SU-DHL-6 (cell line): ENCODE data around the gene CEACAM1.

ENCODE experiments used
- H2AFZ ChIP-seq: fragments of 200-600 bp; sonication (generic); 2 replicates; pipeline ENCODE4 v1.6.1; 2014; ENCODE audit warnings: low read depth, mild to moderate bottlenecking, moderate library complexity, mixed read lengths, antibody characterized with exemption, low read length; ENCODE audit not compliant: severe bottlenecking
- H3F3A ChIP-seq: fragments of 200-600 bp; shearing (Covaris generic); 2 replicates; pipeline ENCODE4 v1.6.0; 2016; ENCODE audit warnings: antibody characterized with exemption, mild to moderate bottlenecking; ENCODE audit not compliant: insufficient read depth
- H3K27ac ChIP-seq: fragments of 200-600 bp; sonication (generic); 2 replicates; pipeline ENCODE4 v1.5.1; 2016; ENCODE audit warnings: low read depth, mild to moderate bottlenecking, low read length, moderate library complexity, mixed read lengths
- H3K27me3 ChIP-seq: fragments of 200-600 bp; sonication (generic), shearing (Covaris generic); 2 replicates; pipeline ENCODE4 v1.6.0; 2014; ENCODE audit warnings: mild to moderate bottlenecking, low read length
- H3K36me3 ChIP-seq: fragments of 200-600 bp; sonication (generic); 2 replicates; pipeline ENCODE4 v1.6.1; 2014; ENCODE audit warnings: mild to moderate bottlenecking, low read length, mixed read lengths
- H3K4me2 ChIP-seq: fragments of 300-600, 200-600 bp; shearing (Covaris generic), sonication (generic); 2 replicates; pipeline ENCODE4 v1.6.0; 2014; ENCODE audit warnings: low read length, low read depth, mild to moderate bottlenecking; ENCODE audit not compliant: poor library complexity, severe bottlenecking
- H3K4me3 ChIP-seq: fragments of 200-600 bp; sonication (generic); 2 replicates; pipeline ENCODE4 v1.5.1; 2014; ENCODE audit warnings: antibody characterized with exemption, low read length, mild to moderate bottlenecking, mixed read lengths; ENCODE audit not compliant: insufficient read depth, poor library complexity, severe bottlenecking
- H3K79me2 ChIP-seq: fragments of 200-600 bp; sonication (generic); 2 replicates; pipeline ENCODE4 v1.6.1; 2014; ENCODE audit warnings: mild to moderate bottlenecking, low read length, moderate library complexity; ENCODE audit not compliant: insufficient read depth
- H3K9ac ChIP-seq: fragments of 200-600 bp; sonication (generic); 2 replicates; pipeline ENCODE4 v1.7.0; 2014; ENCODE audit warnings: mild to moderate bottlenecking, low read length
- H3K9me2 ChIP-seq: fragments of 200-600 bp; sonication (generic); replicated peaks from 2 replicates; pipeline ENCODE4 v1.6.1; 2014; ENCODE audit warnings: low read length; ENCODE audit not compliant: insufficient read depth
- H3K9me3 ChIP-seq: fragments of 200-600 bp; sonication (generic); 2 replicates; pipeline ENCODE4 v1.6.1; 2014; ENCODE audit warnings: low read length, mixed read lengths; ENCODE audit not compliant: insufficient read depth
- H4K20me1 ChIP-seq: fragments of 200-600 bp; sonication (generic); 2 replicates; pipeline ENCODE4 v1.6.1; 2014; ENCODE audit warnings: low read depth, mild to moderate bottlenecking, antibody characterized with exemption, low read length, moderate library complexity, mixed read lengths
- EZH2phosphoT487 ChIP-seq: fragments of 200-600 bp; sonication (generic), shearing (Covaris generic); conservative IDR thresholded peaks from 2 replicates; pipeline ENCODE4 v1.6.1; 2018; ENCODE audit warnings: mild to moderate bottlenecking, antibody characterized with exemption, low read length, moderate library complexity, mixed read lengths
- TF ChIP-seq, protein P1 (sequence below): fragments of 200-600 bp; sonication (generic); IDR thresholded peaks from one replicate; pipeline ENCODE4 v1.5.1; 2017; ENCODE audit warnings: antibody characterized with exemption, mild to moderate bottlenecking, low read length, moderate library complexity; ENCODE audit not compliant: insufficient read depth, poor library complexity, severe bottlenecking

The CEACAM1 gene

DNA sequence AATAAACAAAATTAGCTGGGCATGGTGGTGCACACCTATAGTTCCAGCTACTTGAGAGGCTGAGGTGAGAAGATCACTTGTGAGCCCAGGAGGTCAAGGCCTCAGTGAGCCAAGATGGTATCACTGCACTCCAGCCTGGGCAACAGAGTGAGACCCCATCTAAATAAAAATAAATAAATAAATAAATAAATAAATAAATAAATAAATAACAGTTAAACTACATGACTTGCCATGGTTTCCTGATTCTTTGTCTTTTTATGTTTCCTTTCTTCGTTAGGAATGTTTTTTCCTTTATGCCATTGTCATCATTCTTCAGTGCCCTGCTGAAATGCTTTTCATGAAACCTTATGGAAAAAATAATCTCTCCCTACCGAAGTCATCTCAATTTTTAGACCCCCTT is 50.3 kb downstream of the CEACAM1 start:
- Histone ChIP-seq H3K27me3 (no peaks in the 10 kb centered on the region), H3K9me3 (no peaks in the 10 kb centered on the region), H3K79me2 (no peaks in the 10 kb centered on the region), H2AFZ (no peak overlapping the region), H3K9me2 (no peaks in the 10 kb centered on the region), H3K36me3 (no peaks in the 10 kb centered on the region), H3K4me3 (no peak overlapping the region), H3F3A (no peaks in the 10 kb centered on the region), H3K27ac (no peak overlapping the region), H3K4me2 (no peak overlapping the region), H3K9ac (no peak overlapping the region), H4K20me1 (no peaks in the 10 kb centered on the region)
- TF ChIP-seq EZH2phosphoT487 = no peak
- TF ChIP-seq, protein P1, sequence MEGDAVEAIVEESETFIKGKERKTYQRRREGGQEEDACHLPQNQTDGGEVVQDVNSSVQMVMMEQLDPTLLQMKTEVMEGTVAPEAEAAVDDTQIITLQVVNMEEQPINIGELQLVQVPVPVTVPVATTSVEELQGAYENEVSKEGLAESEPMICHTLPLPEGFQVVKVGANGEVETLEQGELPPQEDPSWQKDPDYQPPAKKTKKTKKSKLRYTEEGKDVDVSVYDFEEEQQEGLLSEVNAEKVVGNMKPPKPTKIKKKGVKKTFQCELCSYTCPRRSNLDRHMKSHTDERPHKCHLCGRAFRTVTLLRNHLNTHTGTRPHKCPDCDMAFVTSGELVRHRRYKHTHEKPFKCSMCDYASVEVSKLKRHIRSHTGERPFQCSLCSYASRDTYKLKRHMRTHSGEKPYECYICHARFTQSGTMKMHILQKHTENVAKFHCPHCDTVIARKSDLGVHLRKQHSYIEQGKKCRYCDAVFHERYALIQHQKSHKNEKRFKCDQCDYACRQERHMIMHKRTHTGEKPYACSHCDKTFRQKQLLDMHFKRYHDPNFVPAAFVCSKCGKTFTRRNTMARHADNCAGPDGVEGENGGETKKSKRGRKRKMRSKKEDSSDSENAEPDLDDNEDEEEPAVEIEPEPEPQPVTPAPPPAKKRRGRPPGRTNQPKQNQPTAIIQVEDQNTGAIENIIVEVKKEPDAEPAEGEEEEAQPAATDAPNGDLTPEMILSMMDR = no peak

DNA sequence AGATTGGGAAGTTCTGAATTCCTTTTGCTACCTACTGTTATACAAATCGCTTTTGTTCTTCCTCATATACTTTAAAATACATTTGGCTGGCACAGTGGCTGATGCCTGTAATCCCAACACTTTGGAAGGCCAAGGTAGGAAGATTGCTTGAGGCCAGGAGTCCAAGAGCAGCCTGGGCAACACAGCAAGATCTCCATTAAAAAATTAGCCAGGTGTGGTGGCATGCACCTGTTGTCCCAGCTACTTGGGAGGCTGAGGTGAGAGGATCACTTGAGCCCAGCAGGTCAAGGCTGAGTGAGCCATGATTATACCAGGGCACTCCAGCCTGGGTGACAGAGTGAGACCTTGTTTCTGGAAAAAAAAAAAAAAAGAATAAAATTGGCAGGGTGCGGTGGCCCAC is 51.2 kb downstream of the CEACAM1 start:
- Histone ChIP-seq H3K27me3 (no peaks in the 10 kb centered on the region), H3K4me3 (no peak overlapping the region), H3K4me2 (no peak overlapping the region), H3K9ac (no peak overlapping the region), H3K79me2 (no peaks in the 10 kb centered on the region), H2AFZ (no peak overlapping the region), H3K27ac (no peak overlapping the region), H3K9me2 (no peaks in the 10 kb centered on the region), H3K36me3 (no peaks in the 10 kb centered on the region), H4K20me1 (no peaks in the 10 kb centered on the region), H3F3A (no peaks in the 10 kb centered on the region), H3K9me3 (no peaks in the 10 kb centered on the region)
- TF ChIP-seq EZH2phosphoT487 = no peak
- TF ChIP-seq, protein P1 = no peak

DNA sequence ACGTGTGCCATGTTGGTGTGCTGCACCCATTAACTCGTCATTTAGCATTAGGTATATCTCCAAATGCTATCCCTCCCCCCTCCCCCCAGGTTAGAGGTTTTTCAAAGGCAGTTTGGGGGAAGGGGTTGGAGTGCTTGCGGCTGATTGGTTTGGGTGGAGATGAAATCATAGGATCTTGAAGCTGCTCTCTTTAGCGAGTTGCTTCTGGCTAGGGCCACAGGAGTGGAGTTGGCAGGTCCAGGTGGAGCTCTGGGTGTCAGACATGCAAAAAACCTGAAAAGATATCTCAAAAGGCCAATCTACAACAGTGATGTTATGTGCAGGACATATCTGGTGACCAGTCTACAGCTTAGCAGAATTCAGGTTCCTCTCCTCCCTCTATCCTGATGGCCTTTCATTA is 52.9 kb downstream of the CEACAM1 start:
- Histone ChIP-seq H3K4me2 (no peak overlapping the region), H3K4me3 (no peak overlapping the region), H3K27ac (no peak overlapping the region), H3K9me3 (no peaks in the 10 kb centered on the region), H3F3A (0 out of 2 replicates have a peak, but pooled peaks cover 4% of the 10 kb centered on the region), H3K9me2 (no peaks in the 10 kb centered on the region), H3K36me3 (no peaks in the 10 kb centered on the region), H3K27me3 (no peaks in the 10 kb centered on the region), H3K79me2 (no peaks in the 10 kb centered on the region), H4K20me1 (no peaks in the 10 kb centered on the region), H3K9ac (no peak overlapping the region), H2AFZ (no peak overlapping the region)
- no peak for TF ChIP-seq EZH2phosphoT487
- TF ChIP-seq, protein P1 = no peak
